ENCODE data around the gene CCR8.
"Not testable (repeated sequence)": the region's sequence is repeated elsewhere in the genome, so short reads cannot be mapped to it uniquely, and the experiment has no call there.

Gene CCR8

GRCh38 chr3:39317571-39318169 lies 11.8 kb upstream of the CCR8 start:
- DNase-seq: no peak

- no peak for DNase-seq
Observed at GRCh38 chr3:39318301-39318700, 11.2 kb upstream of the CCR8 start.

GRCh38 chr3:39319249-39319648 lies 10.3 kb upstream of the CCR8 start:
- no peak for DNase-seq

- DNase-seq: not testable (repeated sequence)
Observed at GRCh38 chr3:39321574-39321983, 7.9 kb upstream of the CCR8 start.

- DNase-seq: not testable (repeated sequence)
Observed at GRCh38 chr3:39322209-39322715, 7.2 kb upstream of the CCR8 start.

- no peak for DNase-seq
Observed at GRCh38 chr3:39322936-39323335, 6.6 kb upstream of the CCR8 start.

- DNase-seq: no peak
Observed at GRCh38 chr3:39323494-39323893, 6.0 kb upstream of the CCR8 start.

GRCh38 chr3:39325236-39325635 lies 4.3 kb upstream of the CCR8 start:
- no peak for DNase-seq

- no peak for DNase-seq
Observed at GRCh38 chr3:39327053-39327745, 2.3 kb upstream of the CCR8 start.

- DNase-seq: no peak
Observed at GRCh38 chr3:39327746-39328349, 1.7 kb upstream of the CCR8 start.

- no peak for DNase-seq
Observed at GRCh38 chr3:39330824-39331223, 1.3 kb downstream of the CCR8 start.

GRCh38 chr3:39332525-39332924 lies 3.0 kb downstream of the CCR8 start:
- DNase-seq: no peak

- no peak for DNase-seq
Observed at GRCh38 chr3:39333607-39334006, 4.1 kb downstream of the CCR8 start.

GRCh38 chr3:39334205-39334604 lies 4.7 kb downstream of the CCR8 start:
- DNase-seq: no peak

- no peak for DNase-seq
Observed at GRCh38 chr3:39338201-39338600, 8.7 kb downstream of the CCR8 start.

- no peak for DNase-seq
Observed at GRCh38 chr3:39339086-39339485, 9.6 kb downstream of the CCR8 start.

- no peak for DNase-seq
Observed at GRCh38 chr3:39343076-39343717, 13.7 kb downstream of the CCR8 start.

GRCh38 chr3:39343760-39344159 lies 14.3 kb downstream of the CCR8 start:
- DNase-seq: no peak

- no peak for DNase-seq
Observed at GRCh38 chr3:39344746-39345344, 15.3 kb downstream of the CCR8 start.

- no peak for DNase-seq
Observed at GRCh38 chr3:39346785-39347585, 17.5 kb downstream of the CCR8 start.

GRCh38 chr3:39347586-39347876 lies 18.0 kb downstream of the CCR8 start:
- DNase-seq: no peak

- peak; percentile 23 for DNase-seq
Observed at GRCh38 chr3:39349080-39349479, 19.6 kb downstream of the CCR8 start.

GRCh38 chr3:39350714-39351113 lies 21.2 kb downstream of the CCR8 start:
- no peak for DNase-seq
